Mucosa of descending colon (tissue), 3 donors: Measurements from ENCODE around the gene OTOR. TPM values are rescaled to one million over a fixed set of nuclear protein-coding genes. Genes with fewer than 3 reads are reported as not detected.

ENCODE experiments used
- ATAC-seq: fragments of 200-7000 bp; cut with Tn5 transposase; one replicate; pipeline ENCODE4 v1.9.1; 2020; ENCODE audit warnings: mild to moderate bottlenecking, moderate library complexity
- DNase-seq, 3 donors: peaks; one replicate each; pipeline ENCODE4 v3.0.0-alpha.2; 2020
- H3K36me3 ChIP-seq: fragments of 200-600 bp; one replicate; pipeline ENCODE4 v1.8.0; 2021; ENCODE audit warnings: low read depth, mild to moderate bottlenecking
- H3K4me1 ChIP-seq: fragments of 200-600 bp; one replicate; pipeline ENCODE4 v1.8.0; 2021; ENCODE audit warnings: low read depth, mild to moderate bottlenecking
- H3K4me3 ChIP-seq: fragments of 200-600 bp; one replicate; pipeline ENCODE4 v1.8.0; 2021; ENCODE audit warnings: mild to moderate bottlenecking
- H3K9me3 ChIP-seq: fragments of 200-600 bp; one replicate; pipeline ENCODE4 v1.8.0; 2021; ENCODE audit warnings: mild to moderate bottlenecking
- intact Hi-C, 2 donors: fragments of 100-400 bp; cut with DNase I in 1 of 2; cut with micrococcal nuclease in 1 of 2; formaldehyde crosslinking; loops; one replicate each; pipeline versions ENCODE4 v1.11.0 to v1.11.1; 2022; cut with DNase I, micrococcal nuclease
- total RNA-seq, 3 donors: library from RNA; stranded (reverse); fragmentation: NEBNext Ultra II Directional in 2 of 3; extraction: Animal tissue kit (Norgen Biotek cat#: 25700) in 2 of 3; gene quantifications; one replicate each; pipeline versions ENCODE4 v1.2.1 to v1.2.4, GENCODE V29; 2021 to 2023
- TF ChIP-seq, protein P1 (sequence below): fragments of 200-600 bp; IDR thresholded peaks from one replicate; pipeline ENCODE4 v1.8.0; 2022; ENCODE audit warnings: antibody characterized with exemption, mild to moderate bottlenecking
- donor health status: DM: no; HTN: no; CAD: no; lungs with moderate emphysema.
- donor health status: DM: no; HTN: no; CAD: no.
- donor health status: DM: no; HTN: yes; CAD: no.

The OTOR gene
- total RNA-seq, 3 donors from 2014 or later, result not detected

DNA sequence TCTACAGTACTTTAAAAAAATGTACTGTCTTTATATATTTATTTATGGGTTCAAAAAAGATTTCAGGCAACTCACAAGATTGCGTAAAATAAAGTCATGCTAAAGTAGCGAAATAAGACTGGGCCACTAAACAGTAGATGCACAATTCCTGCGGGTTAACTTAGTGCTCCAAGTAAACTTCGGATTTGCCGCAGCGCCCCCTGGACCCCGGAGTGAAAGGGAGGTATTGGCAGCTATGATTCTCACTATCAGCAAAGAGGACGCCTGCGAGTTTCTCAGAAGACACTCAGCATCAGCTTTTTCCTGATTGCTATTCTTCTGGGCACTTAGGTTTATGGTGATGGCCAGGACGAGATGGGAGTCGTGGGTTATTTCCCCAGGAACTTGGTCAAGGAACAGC, 1.4 kb downstream of the OTOR start:
- ATAC-seq, result no peak

DNA sequence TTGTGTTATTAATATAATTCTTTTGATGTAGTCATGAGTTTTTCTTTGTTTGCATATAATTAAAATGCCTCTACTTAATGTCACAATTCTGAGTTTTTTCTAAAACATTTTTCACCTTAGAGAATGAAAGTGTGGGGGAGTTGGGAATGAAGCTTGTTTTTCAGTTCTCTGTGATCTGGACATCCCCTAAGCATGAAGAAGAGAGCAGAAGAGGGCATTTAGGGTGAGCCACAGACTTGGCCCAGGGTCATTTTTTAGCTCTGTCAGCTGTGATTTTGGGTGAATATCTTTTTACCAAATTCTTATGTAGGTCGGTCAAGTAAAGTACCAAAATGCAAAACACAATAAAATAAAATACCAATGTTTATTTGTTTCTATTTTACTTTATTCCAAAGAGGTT, 3.9 kb downstream of the OTOR start:
- H3K4me3 ChIP-seq, result no peak overlapping the region
- no peak for ATAC-seq
- intact Hi-C loops, result no loop called here
- H3K36me3 ChIP-seq, result no peaks in the 10 kb centered on the region
- H3K4me1 ChIP-seq, result no peaks in the 10 kb centered on the region
- no peak for DNase-seq
- TF ChIP-seq, protein P1, sequence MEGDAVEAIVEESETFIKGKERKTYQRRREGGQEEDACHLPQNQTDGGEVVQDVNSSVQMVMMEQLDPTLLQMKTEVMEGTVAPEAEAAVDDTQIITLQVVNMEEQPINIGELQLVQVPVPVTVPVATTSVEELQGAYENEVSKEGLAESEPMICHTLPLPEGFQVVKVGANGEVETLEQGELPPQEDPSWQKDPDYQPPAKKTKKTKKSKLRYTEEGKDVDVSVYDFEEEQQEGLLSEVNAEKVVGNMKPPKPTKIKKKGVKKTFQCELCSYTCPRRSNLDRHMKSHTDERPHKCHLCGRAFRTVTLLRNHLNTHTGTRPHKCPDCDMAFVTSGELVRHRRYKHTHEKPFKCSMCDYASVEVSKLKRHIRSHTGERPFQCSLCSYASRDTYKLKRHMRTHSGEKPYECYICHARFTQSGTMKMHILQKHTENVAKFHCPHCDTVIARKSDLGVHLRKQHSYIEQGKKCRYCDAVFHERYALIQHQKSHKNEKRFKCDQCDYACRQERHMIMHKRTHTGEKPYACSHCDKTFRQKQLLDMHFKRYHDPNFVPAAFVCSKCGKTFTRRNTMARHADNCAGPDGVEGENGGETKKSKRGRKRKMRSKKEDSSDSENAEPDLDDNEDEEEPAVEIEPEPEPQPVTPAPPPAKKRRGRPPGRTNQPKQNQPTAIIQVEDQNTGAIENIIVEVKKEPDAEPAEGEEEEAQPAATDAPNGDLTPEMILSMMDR, result no peak
- no peaks in the 10 kb centered on the region for H3K9me3 ChIP-seq

More for the DNA sequence above, 1.4 kb downstream of the OTOR start:
- no peak overlapping the region for H3K4me3 ChIP-seq
- no peaks in the 10 kb centered on the region for H3K9me3 ChIP-seq
- intact Hi-C loops, result no loop called here
- DNase-seq, result no peak
- H3K4me1 ChIP-seq, result no peaks in the 10 kb centered on the region
- TF ChIP-seq, protein P1, result no peak
- H3K36me3 ChIP-seq, result no peaks in the 10 kb centered on the region

DNA sequence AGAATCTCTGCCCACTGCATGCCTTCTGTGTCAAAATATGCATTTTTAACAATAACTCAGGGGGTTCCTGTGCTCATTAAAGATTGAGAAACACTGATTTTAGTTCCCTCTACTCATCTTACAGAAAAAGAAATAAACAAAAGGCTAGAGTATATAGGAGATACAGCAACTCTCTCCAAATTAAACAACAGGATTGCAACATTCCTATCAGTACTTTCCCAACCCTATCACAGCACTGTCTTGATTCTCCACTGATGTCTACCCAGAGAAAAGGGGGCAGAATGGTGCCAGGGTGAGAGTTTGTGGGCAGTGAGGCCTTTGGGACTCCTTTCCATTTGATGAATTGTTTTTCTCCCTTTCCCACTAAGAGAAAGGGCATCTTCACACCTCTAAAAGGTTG, 4.7 kb downstream of the OTOR start:
- Histone ChIP-seq H3K9me3 (no peaks in the 10 kb centered on the region), H3K36me3 (no peaks in the 10 kb centered on the region), H3K4me1 (no peaks in the 10 kb centered on the region), H3K4me3 (no peak overlapping the region)
- no peak for DNase-seq
- TF ChIP-seq, protein P1, result no peak
- ATAC-seq, result no peak
- intact Hi-C loops, result no loop called here

DNA sequence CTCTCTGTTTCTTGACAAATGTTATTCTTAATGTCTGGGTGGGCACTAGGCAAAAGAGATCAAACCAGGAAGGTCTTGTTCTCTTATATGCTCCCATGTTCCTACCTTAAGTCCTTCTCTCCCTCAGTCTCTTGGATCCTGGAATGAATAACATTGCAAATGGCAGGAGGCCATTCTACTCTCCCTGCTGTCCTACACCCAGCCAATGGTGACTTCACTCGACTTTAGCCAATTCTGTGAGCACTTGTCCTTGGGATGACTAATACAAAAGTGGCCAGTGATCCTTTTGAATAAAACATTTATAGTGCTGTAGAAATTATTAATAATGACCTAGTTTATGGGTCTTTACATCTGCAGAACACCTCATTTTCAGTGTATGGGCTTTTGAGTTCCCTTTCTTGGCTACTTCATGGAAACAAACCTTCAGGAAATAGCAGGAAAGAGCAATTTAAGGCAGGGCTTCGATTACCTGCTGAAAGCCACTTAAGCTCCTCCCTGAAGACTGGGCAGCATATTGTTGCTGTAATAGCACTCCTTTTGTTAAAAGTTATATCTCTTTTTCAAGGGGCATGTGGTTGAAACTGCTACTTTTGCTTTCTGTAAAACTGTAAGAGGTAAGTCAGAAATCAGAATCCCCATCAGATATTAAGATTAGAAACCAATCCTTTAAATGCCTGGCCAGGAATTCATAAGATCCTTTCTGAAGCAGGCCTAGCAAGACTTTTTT, 10.5 kb downstream of the OTOR start:
- Histone ChIP-seq H3K4me3 (no peak overlapping the region), H3K4me1 (no peaks in the 10 kb centered on the region), H3K36me3 (no peaks in the 10 kb centered on the region), H3K9me3 (no peaks in the 10 kb centered on the region)
- intact Hi-C loops, result no loop called here
- ATAC-seq, result no peak
- no peak for DNase-seq
- TF ChIP-seq, protein P1, result no peak

DNA sequence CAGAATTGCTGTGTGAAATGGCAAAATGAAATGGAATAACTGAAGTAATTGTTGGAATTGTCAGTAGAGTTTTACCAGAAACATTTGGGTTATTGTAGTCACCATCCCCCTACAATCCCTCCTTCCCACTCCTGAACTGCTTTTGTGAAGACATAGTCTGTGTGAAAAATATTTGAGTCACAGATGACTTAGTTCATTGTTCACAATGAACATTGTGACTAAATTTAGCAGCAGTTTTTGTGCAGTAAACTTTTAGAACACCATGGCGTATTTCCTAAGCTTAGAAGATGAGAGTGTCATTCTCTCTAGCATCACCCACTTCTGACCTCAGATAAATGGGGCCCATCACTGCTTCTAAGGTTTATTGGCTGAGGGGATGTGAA, 11.0 kb downstream of the OTOR start:
- no peak for DNase-seq
- TF ChIP-seq, protein P1, result no peak
- Histone ChIP-seq H3K4me3 (no peak overlapping the region), H3K36me3 (no peaks in the 10 kb centered on the region), H3K9me3 (no peaks in the 10 kb centered on the region), H3K4me1 (no peaks in the 10 kb centered on the region)
- ATAC-seq, result no peak
- intact Hi-C loops, result no loop called here
